ENCODE results near the gene IL36RN.

- TF ChIP-seq EZH2phosphoT487 (IDR thresholded peaks at IDR 0.05; ENCODE audit: low read depth): no peak
- TF ChIP-seq CTCF (IDR thresholded peaks at IDR 0.05; ENCODE audit: low read depth, low read length): no peak
These were observed 19.4 kb downstream of the IL36RN start for GRCh38 chr2:113078350-113078839.
